B cell (primary cell): ENCODE measurements around the gene EML6. TPM values are rescaled to one million over a fixed set of nuclear protein-coding genes. Genes with fewer than 3 reads are reported as not detected.

Experiments used
- ATAC-seq: fragments of 200-7000 bp; cut with Tn5 transposase; one replicate; pipeline ENCODE4 v1.10.0; 2021; ENCODE audit warnings: low read depth, mild to moderate bottlenecking, moderate number of reproducible peaks, moderate library complexity
- CTCF ChIA-PET: fragments of 350-600 bp; sonication (Branson Sonifier 250); formaldehyde crosslinking; loops from one replicate; lab custom pipeline; 2021; ENCODE audit warnings: antibody characterized with exemption, inconsistent platforms; lab: Charles Lee
- POLR2A ChIA-PET: fragments of 350-600 bp; sonication (Branson Sonifier 250); formaldehyde crosslinking; loops from one replicate; lab custom pipeline; 2021; ENCODE audit warnings: antibody characterized with exemption; lab: Charles Lee
- DNase-seq: peaks from one replicate; pipeline ENCODE4 v3.0.0; 2013
- H2AFZ ChIP-seq: 2 replicates; pipeline ENCODE4 v1.6.1; 2012; ENCODE audit warnings: mild to moderate bottlenecking, low read depth, low read length; ENCODE audit not compliant: insufficient read depth, poor library complexity, severe bottlenecking
- H3K27ac ChIP-seq, 2 donors: 1 replicate in 1 of 2; 2 replicates in 1 of 2; pipeline ENCODE4 v1.5.1; 2012 to 2013; ENCODE audit warnings: low read length in 2 of 2, mild to moderate bottlenecking in 2 of 2, moderate library complexity in 1 of 2
- H3K27me3 ChIP-seq, 4 experiments: fragments of 200-600 bp in 1 of 4; sonication (generic) in 1 of 4; replicated peaks in 1 of 4; 1 replicate in 2 of 4; 2 replicates in 2 of 4; pipeline versions ENCODE4 v1.6.1 to v1.7.0; 2013 to 2016; ENCODE audit warnings: low read length in 3 of 4, mild to moderate bottlenecking in 2 of 4, mixed read lengths in 1 of 4, moderate library complexity in 1 of 4; ENCODE audit not compliant: insufficient read depth in 4 of 4, control insufficient read depth in 3 of 4; ENCODE audit errors: control extremely low read depth in 1 of 4
- H3K36me3 ChIP-seq, 2 experiments: replicated peaks in 1 of 2; 1 replicate in 1 of 2; 2 replicates in 1 of 2; pipeline versions ENCODE4 v1.6.1 to v1.7.1; 2013; ENCODE audit warnings: low read length in 1 of 2; ENCODE audit not compliant: insufficient read depth in 2 of 2, control insufficient read depth in 1 of 2; ENCODE audit errors: control extremely low read depth in 1 of 2, extremely low read depth in 1 of 2
- H3K4me1 ChIP-seq, 2 donors: fragments of 200-600 bp in 1 of 2; sonication (generic) in 1 of 2; 1 replicate in 1 of 2; 2 replicates in 1 of 2; pipeline versions ENCODE4 v1.5.1 to v1.6.1; 2013 to 2017; ENCODE audit warnings: low read length in 2 of 2; ENCODE audit not compliant: control insufficient read depth in 2 of 2, insufficient read depth in 2 of 2
- H3K4me2 ChIP-seq: replicated peaks from 2 replicates; pipeline ENCODE3; 2012; ENCODE audit warnings: mild to moderate bottlenecking, low read depth, low read length; ENCODE audit not compliant: poor library complexity, severe bottlenecking
- H3K4me3 ChIP-seq, 5 experiments: fragments of 200-600 bp in 1 of 5; sonication (generic) in 1 of 5; 1 replicate in 3 of 5; 2 replicates in 2 of 5; pipeline versions ENCODE4 v1.5.1 to v1.7.0; 2011 to 2016; ENCODE audit warnings: low read length in 4 of 5, mild to moderate bottlenecking in 4 of 5, low read depth in 2 of 5, control low read depth in 1 of 5, moderate library complexity in 1 of 5; ENCODE audit not compliant: insufficient read depth in 1 of 5; ENCODE audit errors: control extremely low read depth in 1 of 5, extremely low read depth in 1 of 5
- H3K79me2 ChIP-seq: fragments of 200-600 bp; sonication (generic); one replicate; pipeline ENCODE4 v1.6.0; 2016; ENCODE audit warnings: low read length; ENCODE audit not compliant: control insufficient read depth, insufficient read depth
- H3K9ac ChIP-seq: fragments of 200-600 bp; sonication (generic); 2 replicates; pipeline ENCODE4 v1.6.1; 2017; ENCODE audit warnings: mild to moderate bottlenecking, low read length, moderate library complexity
- H3K9me3 ChIP-seq, 3 donors: one replicate each; pipeline versions ENCODE4 v1.6.1 to v1.7.1; 2013; ENCODE audit warnings: low read length in 2 of 3; ENCODE audit not compliant: control insufficient read depth in 2 of 3, insufficient read depth in 1 of 3; ENCODE audit errors: control extremely low read depth in 1 of 3
- H4K20me1 ChIP-seq: 2 replicates; pipeline ENCODE4 v1.6.0; 2012; ENCODE audit warnings: mild to moderate bottlenecking, low read length; ENCODE audit not compliant: insufficient read depth, control insufficient read depth, poor library complexity, severe bottlenecking
- H3K27ac Mint-ChIP-seq: one replicate; pipeline ENCODE4 v1.8.0; 2021; ENCODE audit warnings: mixed read lengths
- H3K27me3 Mint-ChIP-seq: one replicate; pipeline ENCODE4 v1.8.0; 2021; ENCODE audit warnings: mixed read lengths
- H3K4me1 Mint-ChIP-seq: one replicate; pipeline ENCODE4 v1.8.0; 2021; ENCODE audit warnings: mixed read lengths
- H3K4me3 Mint-ChIP-seq: one replicate; pipeline ENCODE4 v1.8.0; 2021; ENCODE audit warnings: mixed read lengths
- H3K9me3 Mint-ChIP-seq: one replicate; pipeline ENCODE4 v1.8.0; 2022; ENCODE audit warnings: mixed read lengths; ENCODE audit not compliant: insufficient read depth
- EZH2 ChIP-seq: IDR thresholded peaks from 2 replicates; pipeline ENCODE4 v1.6.1; 2012; ENCODE audit warnings: borderline replicate concordance, low read depth, mild to moderate bottlenecking, moderate library complexity, low read length; ENCODE audit not compliant: insufficient read depth, poor library complexity, severe bottlenecking
- WGBS: methylation state at CpG from one replicate; pipeline ENCODE4 v1.1.5; 2013; ENCODE audit warnings: missing lambda C conversion rate; ENCODE audit not compliant: insufficient coverage; 5-methylcytosine and 5-hydroxymethylcytosine counted together
- intact Hi-C: fragments of 100-400 bp; cut with micrococcal nuclease; formaldehyde crosslinking; loops from one replicate; pipeline ENCODE4 v1.10.0; 2022
- polyA plus RNA-seq: library from polyadenylated mRNA; depleted of rRNA; stranded (reverse); fragments of >200 nt; gene quantifications from 2 replicates; pipeline ENCODE4 v1.2.3, GENCODE V29; 2012
- total RNA-seq, 2 donors: library from RNA; stranded (reverse); fragments of 120-200 nt in 1 of 2; gene quantifications; 1 replicate in 1 of 2; 2 replicates in 1 of 2; pipeline versions ENCODE4 v1.2.3 to v1.2.4, GENCODE V29; 2013 to 2022
- TF ChIP-seq, protein P1 (sequence below): fragments of 200-600 bp; IDR thresholded peaks from one replicate; pipeline ENCODE4 v1.8.0; 2022; ENCODE audit warnings: antibody characterized with exemption, mild to moderate bottlenecking

EML6 gene
- total and polyA plus RNA-seq, 2 donors (not counting 1 experiment from before 2014, with no cell fraction given) = 42.5 to 53.7 TPM

DNA sequence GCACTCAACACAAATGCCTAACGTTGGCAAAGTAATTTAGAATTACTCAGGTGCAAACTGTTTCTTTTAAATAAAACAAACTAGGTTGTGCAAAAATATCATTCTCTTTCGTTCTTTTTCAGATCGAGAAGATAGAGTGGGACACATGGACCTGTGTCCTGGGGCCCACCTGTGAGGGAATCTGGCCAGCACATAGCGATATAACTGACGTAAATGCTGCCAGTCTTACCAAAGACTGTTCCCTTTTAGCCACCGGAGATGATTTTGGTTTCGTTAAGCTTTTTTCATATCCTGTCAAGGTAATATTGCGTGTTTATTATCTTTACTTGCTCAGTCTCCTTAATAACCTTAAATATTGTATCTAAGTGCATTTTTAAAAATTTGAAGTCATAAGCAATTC is 193.2 kb downstream of the EML6 start:
- no peak overlapping the region for H3K4me2 ChIP-seq
- intact Hi-C loops = no loop called here
- Mint-ChIP-seq H3K4me3 (no peak overlapping the region), H3K27ac (no peak overlapping the region), H3K4me1 (no peaks in the 10 kb centered on the region), H3K9me3 (peaks cover 3% of the 10 kb centered on the region), H3K27me3 (no peaks in the 10 kb centered on the region)
- no peaks in the 10 kb centered on the region for H3K79me2 ChIP-seq
- no peak overlapping the region for H3K27ac ChIP-seq
- H3K4me1 ChIP-seq = no peaks in the 10 kb centered on the region
- WGBS = 100% methylated on average over 4 of the region's 8 CpGs
- ChIA-PET CTCF (no interaction called here), POLR2A (no interaction called here)
- DNase-seq (no peak), ATAC-seq (no peak)
- no peaks in the 10 kb centered on the region for H3K36me3 ChIP-seq
- H3K9me3 ChIP-seq = no peaks in the 10 kb centered on the region
- H3K4me3 ChIP-seq = no peak overlapping the region
- H3K27me3 ChIP-seq = no peaks in the 10 kb centered on the region
- no peaks in the 10 kb centered on the region for H4K20me1 ChIP-seq
- TF ChIP-seq, protein P1, sequence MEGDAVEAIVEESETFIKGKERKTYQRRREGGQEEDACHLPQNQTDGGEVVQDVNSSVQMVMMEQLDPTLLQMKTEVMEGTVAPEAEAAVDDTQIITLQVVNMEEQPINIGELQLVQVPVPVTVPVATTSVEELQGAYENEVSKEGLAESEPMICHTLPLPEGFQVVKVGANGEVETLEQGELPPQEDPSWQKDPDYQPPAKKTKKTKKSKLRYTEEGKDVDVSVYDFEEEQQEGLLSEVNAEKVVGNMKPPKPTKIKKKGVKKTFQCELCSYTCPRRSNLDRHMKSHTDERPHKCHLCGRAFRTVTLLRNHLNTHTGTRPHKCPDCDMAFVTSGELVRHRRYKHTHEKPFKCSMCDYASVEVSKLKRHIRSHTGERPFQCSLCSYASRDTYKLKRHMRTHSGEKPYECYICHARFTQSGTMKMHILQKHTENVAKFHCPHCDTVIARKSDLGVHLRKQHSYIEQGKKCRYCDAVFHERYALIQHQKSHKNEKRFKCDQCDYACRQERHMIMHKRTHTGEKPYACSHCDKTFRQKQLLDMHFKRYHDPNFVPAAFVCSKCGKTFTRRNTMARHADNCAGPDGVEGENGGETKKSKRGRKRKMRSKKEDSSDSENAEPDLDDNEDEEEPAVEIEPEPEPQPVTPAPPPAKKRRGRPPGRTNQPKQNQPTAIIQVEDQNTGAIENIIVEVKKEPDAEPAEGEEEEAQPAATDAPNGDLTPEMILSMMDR = no peak
- no peak for TF ChIP-seq EZH2
- no peak overlapping the region for H2AFZ ChIP-seq
- no peak overlapping the region for H3K9ac ChIP-seq

DNA sequence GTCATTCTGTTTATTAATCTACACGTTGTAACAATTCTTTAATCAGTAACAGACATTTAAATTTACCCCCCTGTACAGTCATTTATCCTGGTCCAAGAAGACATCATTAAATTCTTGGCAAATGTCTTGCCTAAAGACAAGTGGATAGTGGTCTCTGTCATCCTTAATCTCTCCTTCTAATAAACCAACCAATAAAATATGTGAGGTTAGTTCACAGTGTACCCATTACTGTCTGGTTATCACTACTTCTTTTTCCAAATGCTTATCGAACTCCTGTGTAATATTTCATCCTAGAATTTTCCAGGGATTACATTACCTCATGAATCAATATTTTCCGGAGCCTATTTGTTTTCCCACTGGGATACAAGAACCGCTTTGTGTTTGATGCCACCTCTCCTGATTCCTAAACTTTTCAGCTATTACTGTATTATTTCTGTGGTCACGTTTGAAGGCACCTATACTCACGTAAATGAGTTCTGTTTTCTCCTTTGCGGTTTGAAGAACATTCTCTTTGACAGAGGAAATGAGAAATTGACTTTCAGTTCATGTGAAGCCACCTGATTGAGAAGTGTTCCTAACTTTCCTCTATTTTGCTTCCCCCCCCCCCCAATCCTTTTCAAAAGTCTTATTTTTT is 195.3 kb downstream of the EML6 start:
- Histone ChIP-seq H3K4me1 (no peaks in the 10 kb centered on the region), H2AFZ (no peak overlapping the region), H3K4me2 (no peak overlapping the region), H3K79me2 (no peaks in the 10 kb centered on the region), H3K27me3 (no peaks in the 10 kb centered on the region), H3K9me3 (no peaks in the 10 kb centered on the region), H3K27ac (no peak overlapping the region), H3K9ac (no peak overlapping the region), H3K36me3 (no peaks in the 10 kb centered on the region), H3K4me3 (no peak overlapping the region), H4K20me1 (no peaks in the 10 kb centered on the region)
- TF ChIP-seq, protein P1 = no peak
- TF ChIP-seq EZH2 = no peak
- ChIA-PET CTCF (interaction anchor here (0.8 kb wide), 1 partner anchor 248 kb away, joined by 3 read pairs; no protein-coding TSS in a partner anchor), POLR2A (no interaction called here)
- intact Hi-C loops = no loop called here
- no peak overlapping the region for H3K27ac Mint-ChIP-seq
- DNase-seq (no peak), ATAC-seq (no peak)
- no peaks in the 10 kb centered on the region for H3K27me3 Mint-ChIP-seq
- 59% methylated on average over 5 of the region's 7 CpGs for WGBS
- H3K9me3 Mint-ChIP-seq = peaks cover 3% of the 10 kb centered on the region
- H3K4me1 Mint-ChIP-seq = no peaks in the 10 kb centered on the region
- H3K4me3 Mint-ChIP-seq = no peak overlapping the region
